GM19463 (cell line): ENCODE results near the gene NTNG1.

Source experiments
- ATAC-seq: cut with Tn5 transposase; IDR thresholded peaks from one replicate; pipeline ENCODE4 v1.9.1; 2021; ENCODE audit warnings: mild to moderate bottlenecking, moderate library complexity; ENCODE audit not compliant: unreplicated experiment

Gene NTNG1

GRCh38 chr1:107323784-107324183, 182.9 kb downstream of the NTNG1 start:
- ATAC-seq, result no peak

- no peak for ATAC-seq
These were observed 186.1 kb downstream of the NTNG1 start for GRCh38 chr1:107326824-107327445.

GRCh38 chr1:107327446-107327845, 186.6 kb downstream of the NTNG1 start:
- no peak for ATAC-seq

- no peak for ATAC-seq
These were observed 187.2 kb downstream of the NTNG1 start for GRCh38 chr1:107328087-107328486.

DNA sequence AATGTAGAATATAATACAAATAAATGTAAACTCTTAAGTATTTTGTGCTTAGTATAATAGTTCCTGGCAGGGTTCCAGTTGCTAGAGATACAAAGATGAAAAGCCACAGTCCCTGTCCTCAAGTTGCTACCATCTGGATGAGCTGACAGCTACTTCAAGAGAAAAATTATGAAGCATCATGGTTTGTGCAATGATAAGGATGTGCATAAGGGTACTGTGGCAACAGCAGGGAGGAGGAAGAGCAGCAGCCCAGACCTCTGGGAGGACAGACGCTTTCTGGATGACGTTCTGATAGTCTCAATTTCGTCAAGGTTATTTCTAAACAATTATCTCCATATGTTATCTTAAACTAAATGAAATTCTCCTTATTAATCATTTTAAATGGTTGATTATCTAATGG, 198.9 kb downstream of the NTNG1 start:
- no peak for ATAC-seq

GRCh38 chr1:107342316-107342715, 201.5 kb downstream of the NTNG1 start:
- ATAC-seq, result no peak

GRCh38 chr1:107342768-107343167, 201.9 kb downstream of the NTNG1 start:
- ATAC-seq, result no peak

- no peak for ATAC-seq
These were observed 202.8 kb downstream of the NTNG1 start for GRCh38 chr1:107343601-107344000.

GRCh38 chr1:107344268-107344760, 203.5 kb downstream of the NTNG1 start:
- no peak for ATAC-seq

GRCh38 chr1:107344836-107345235, 204.0 kb downstream of the NTNG1 start:
- no peak for ATAC-seq

DNA sequence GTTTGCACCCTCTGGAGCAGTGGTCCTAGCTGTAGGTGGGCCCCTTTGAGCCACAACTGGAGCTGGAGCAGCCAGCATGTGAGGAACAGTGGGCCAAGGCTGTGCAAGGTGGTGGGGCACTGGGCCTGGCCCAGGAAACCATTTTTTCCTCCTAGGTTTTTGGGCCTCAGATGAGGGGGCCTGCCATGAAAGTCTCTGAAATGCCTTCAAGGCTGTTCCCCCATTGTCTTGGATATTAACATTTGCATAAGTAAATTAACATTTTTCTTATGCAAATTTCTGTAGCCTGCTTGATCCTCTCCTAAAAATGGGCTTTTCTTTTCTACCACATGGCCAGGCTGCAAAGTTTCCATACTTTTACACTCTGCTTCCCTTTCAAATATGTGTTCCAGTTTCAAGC, 212.0 kb downstream of the NTNG1 start:
- no peak for ATAC-seq

- ATAC-seq, result no peak
These were observed 216.5 kb downstream of the NTNG1 start for GRCh38 chr1:107357376-107357775.

DNA sequence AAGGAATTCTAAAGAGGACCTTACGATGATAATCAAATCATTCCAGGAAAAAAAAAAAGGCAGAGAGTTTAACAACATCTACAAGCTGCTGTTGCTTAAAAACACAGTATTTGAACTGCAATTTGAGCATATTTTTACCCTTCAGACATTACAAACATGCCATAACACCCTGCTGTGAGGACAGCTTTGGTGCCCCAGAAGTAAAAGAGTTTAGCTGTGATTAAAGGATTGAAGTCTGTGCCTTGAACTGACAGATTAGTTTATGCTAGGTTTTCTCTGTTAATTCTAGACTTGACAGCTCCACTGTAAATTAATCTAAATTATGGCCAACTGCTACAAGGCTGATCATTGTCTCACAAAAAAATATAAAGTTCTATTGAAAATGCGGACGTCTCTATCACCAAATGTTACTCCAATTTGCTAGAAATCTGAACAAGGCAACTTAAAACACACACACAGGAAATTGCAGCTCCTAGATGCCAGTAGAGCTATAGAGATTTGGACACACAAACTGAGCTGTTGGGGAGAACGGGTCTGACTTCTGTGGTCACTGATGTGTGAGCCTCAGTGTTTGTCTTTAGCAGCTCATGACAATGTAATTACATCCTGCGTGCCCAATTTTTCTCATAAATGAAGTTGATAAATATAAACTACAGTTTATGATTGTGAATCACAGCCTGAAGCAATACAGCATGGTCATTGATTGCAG, 217.9 kb downstream of the NTNG1 start:
- no peak for ATAC-seq

DNA sequence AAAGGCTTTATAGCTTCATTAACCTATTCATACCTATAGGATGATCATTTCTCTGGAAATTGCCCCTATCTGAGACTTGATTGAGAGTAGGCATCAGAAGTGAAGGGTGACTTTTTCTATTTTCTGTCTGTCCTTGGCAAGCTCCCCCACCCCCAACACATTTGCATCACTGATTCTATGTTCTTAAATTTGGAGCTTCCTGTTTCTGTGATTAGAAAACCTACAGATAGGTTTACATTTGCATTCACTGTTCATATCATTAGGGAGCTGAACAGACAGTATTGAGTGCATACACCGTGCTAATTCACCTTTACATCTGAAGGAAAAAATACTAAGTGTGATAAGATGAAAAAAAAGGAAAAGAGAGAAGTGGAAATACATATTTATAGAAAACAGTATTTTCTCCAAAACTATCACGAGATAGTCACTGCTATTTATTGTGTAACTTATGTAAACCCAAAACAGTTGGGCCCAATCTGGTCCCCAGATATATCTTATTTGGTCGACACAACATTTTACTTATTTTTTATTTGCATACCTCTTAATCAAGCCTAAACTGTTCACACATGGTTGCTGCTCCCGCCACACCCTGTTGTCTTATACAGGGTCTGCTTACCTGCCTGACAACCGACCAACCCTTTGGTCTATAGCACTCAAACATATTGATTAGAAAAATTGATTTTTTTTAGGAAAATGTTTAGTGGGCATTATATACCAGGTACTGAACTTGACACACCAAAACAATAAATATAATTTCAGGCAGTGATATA, 218.8 kb downstream of the NTNG1 start:
- ATAC-seq, result no peak

- ATAC-seq, result no peak
These were observed 221.8 kb downstream of the NTNG1 start for GRCh38 chr1:107362468-107363140.

DNA sequence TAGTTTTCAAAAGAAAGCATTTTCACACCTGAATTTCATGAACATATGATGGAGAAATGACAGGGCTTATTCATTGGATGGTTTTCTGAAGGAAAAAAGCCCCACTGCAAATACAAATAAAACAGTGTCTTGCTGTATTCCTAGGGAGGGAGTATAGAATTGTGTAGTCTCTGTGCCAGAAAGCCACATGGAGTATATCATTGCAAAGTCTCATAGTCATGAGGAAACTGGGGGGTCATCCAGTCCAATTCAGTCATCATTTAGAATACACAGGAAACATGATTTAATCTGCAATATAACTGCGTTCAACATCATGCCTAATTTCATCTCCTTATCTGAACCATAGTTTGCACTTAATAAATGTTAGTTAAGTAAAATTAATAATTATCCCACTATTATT, 222.3 kb downstream of the NTNG1 start:
- ATAC-seq, result no peak

GRCh38 chr1:107365527-107366240, 224.8 kb downstream of the NTNG1 start:
- ATAC-seq, result no peak

- no peak for ATAC-seq
These were observed 237.6 kb downstream of the NTNG1 start for GRCh38 chr1:107378426-107378825.

DNA sequence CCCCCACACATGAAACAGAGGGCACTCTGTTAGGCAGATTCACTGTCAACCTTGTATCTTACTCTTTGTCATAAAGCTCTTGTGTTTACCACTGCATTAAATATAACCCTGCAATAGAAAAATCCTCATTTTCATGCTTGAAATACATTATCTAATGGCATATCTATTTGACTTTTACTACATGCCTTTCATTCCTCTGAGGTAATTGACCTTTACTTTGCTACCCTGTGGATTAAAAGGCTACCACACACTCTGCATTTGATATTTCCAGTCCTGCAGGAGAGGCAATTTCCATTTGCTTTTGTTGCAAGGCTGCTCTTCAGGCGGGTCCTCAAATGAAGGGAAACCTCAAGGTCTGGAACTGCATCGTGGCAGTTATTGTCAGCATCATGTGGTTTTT, 238.0 kb downstream of the NTNG1 start:
- no peak for ATAC-seq

- no peak for ATAC-seq
These were observed 239.0 kb downstream of the NTNG1 start for GRCh38 chr1:107379826-107380225.
